Urothelium cell line (cell line): Measurements from ENCODE around the gene TMEM178B.
"Not testable (repeated sequence)": the region's sequence is repeated elsewhere in the genome, so short reads cannot be mapped to it uniquely, and the experiment has no call there.

ENCODE experiments used
- DNase-seq: peaks from one replicate; pipeline ENCODE4 v3.0.0; 2011; ENCODE audit warnings: low spot score, mixed read lengths
- FAIRE-seq: peaks from 2 replicates; lab custom pipeline; 2011; peaks lifted over from hg19 to GRCh38; lab: Jason Lieb, UNC

The TMEM178B gene

GRCh38 chr7:141374425-141374824, 300.6 kb downstream of the TMEM178B start:
- no peak for FAIRE-seq
- no peak for DNase-seq

GRCh38 chr7:141375442-141375841, 301.6 kb downstream of the TMEM178B start:
- DNase-seq, result no peak
- no peak for FAIRE-seq

- no peak for FAIRE-seq
Observed at GRCh38 chr7:141377906-141378305, 304.0 kb downstream of the TMEM178B start.

GRCh38 chr7:141378405-141378804, 304.5 kb downstream of the TMEM178B start:
- DNase-seq (no peak), FAIRE-seq (no peak)

More at GRCh38 chr7:141377906-141378305, 304.0 kb downstream of the TMEM178B start:
- DNase-seq, result no peak

GRCh38 chr7:141381794-141382427, 308.0 kb downstream of the TMEM178B start:
- FAIRE-seq, result no peak
- no peak for DNase-seq

- not testable (repeated sequence) for DNase-seq, FAIRE-seq
Observed at GRCh38 chr7:141383356-141383755, 309.5 kb downstream of the TMEM178B start.

GRCh38 chr7:141386881-141387280, 313.0 kb downstream of the TMEM178B start:
- no peak for FAIRE-seq
- DNase-seq, result no peak

- no peak for FAIRE-seq
- DNase-seq, result no peak
Observed at GRCh38 chr7:141387521-141388217, 313.8 kb downstream of the TMEM178B start.

- FAIRE-seq (no peak), DNase-seq (no peak)
Observed at GRCh38 chr7:141389140-141389796, 315.4 kb downstream of the TMEM178B start.

- DNase-seq, result no peak
- no peak for FAIRE-seq
Observed at GRCh38 chr7:141390339-141390738, 316.5 kb downstream of the TMEM178B start.

GRCh38 chr7:141393056-141393455, 319.2 kb downstream of the TMEM178B start:
- no peak for FAIRE-seq
- DNase-seq, result no peak

- FAIRE-seq, result no peak
- no peak for DNase-seq
Observed at GRCh38 chr7:141397236-141398163, 323.6 kb downstream of the TMEM178B start.

- no peak for DNase-seq
- FAIRE-seq, result no peak
Observed at GRCh38 chr7:141400356-141400755, 326.5 kb downstream of the TMEM178B start.

- no peak for DNase-seq
- no peak for FAIRE-seq
Observed at GRCh38 chr7:141402277-141402996, 328.6 kb downstream of the TMEM178B start.

GRCh38 chr7:141403846-141404245, 330.0 kb downstream of the TMEM178B start:
- FAIRE-seq, DNase-seq: not testable (repeated sequence)

- FAIRE-seq, result no peak
- DNase-seq, result no peak
Observed at GRCh38 chr7:141406347-141406746, 332.5 kb downstream of the TMEM178B start.

- no peak for FAIRE-seq
- DNase-seq, result no peak
Observed at GRCh38 chr7:141407893-141408292, 334.0 kb downstream of the TMEM178B start.

GRCh38 chr7:141408440-141408839, 334.6 kb downstream of the TMEM178B start:
- FAIRE-seq, result no peak
- DNase-seq, result no peak

GRCh38 chr7:141409219-141409618, 335.4 kb downstream of the TMEM178B start:
- no peak for FAIRE-seq

GRCh38 chr7:141409801-141410329, 336.0 kb downstream of the TMEM178B start:
- no peak for FAIRE-seq
- no peak for DNase-seq

More at GRCh38 chr7:141409219-141409618, 335.4 kb downstream of the TMEM178B start:
- no peak for DNase-seq
